CD4-positive, alpha-beta T cell treated with Interleukin-15 for 1 hour (primary cell): ENCODE results near the gene PRLR.
"Not testable (repeated sequence)": the region's sequence is repeated elsewhere in the genome, so short reads cannot be mapped to it uniquely, and the experiment has no call there.

Experiments
- DNase-seq: peaks from one replicate; pipeline ENCODE4 v3.0.0-alpha.2; 2020

PRLR gene

DNA sequence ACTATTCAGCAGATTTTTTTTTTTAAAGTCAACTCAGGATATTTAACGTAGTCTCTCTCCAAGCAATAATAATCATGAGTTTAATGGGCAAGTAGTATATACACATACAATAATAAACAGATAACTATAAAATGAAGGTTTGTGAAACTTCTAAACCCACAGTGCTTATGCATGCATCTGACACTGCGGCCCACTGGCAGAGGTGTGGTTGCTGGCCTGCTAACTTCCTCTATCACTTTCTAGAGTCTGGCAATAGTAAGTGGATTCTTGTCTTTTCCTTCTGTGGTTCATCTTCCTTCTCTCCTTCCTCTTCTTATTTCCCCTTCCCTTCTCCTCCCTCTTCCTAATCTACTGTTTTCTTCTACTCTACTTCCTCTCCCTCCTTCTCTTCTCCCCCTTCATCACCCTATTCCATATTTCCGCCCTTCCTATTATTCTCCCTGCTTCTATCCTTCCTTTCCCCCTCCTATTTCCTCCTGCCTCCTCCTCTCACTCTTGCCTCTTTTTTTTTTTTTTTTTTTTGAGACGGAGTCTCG, 164.0 kb downstream of the PRLR start:
- no peak for DNase-seq

DNA sequence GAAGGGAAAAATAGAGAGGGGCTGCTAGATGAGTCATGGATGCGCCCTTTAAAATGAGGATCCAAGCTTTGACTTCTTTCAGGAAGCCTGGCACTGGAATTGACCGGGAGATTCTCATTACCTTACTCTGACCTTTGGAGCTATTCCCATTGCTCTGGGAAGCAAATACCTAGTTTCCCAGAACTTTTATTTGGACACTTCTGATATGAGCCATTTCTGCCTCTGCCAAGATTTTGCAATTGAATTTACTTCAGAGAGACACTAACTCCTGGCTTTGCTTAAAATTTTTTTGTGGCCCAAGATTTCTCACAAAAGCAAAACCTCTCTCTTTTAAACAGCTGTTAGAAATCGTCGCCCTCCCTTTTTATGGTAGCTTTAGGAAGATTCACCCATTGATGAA, 166.9 kb downstream of the PRLR start:
- no peak for DNase-seq

DNA sequence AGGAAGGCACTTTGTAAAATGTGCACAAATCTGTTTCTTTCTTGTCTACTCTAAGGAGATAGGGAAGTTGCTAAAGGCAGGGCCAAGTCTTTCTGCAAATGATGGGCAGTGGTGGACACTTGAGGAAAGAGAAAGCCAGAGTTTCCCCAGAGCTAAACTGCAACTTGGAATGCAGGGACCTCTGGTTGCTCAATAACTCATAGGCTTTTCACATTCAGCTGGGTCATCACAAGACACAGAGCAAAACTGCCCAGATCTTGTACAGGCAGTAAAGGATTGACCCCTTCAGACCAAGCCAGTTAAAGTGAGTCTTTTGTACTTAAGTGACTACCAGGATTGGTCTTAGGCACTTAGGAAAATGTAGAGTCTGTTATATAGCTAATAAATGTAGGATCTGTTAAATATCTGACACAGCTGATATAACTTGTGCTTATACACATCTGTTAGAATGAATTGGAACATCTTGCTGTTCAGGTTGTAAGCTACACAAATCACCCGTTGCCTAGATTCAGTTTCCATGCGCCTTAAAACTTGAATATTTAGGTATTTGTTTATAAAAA, 169.0 kb downstream of the PRLR start:
- no peak for DNase-seq

DNA sequence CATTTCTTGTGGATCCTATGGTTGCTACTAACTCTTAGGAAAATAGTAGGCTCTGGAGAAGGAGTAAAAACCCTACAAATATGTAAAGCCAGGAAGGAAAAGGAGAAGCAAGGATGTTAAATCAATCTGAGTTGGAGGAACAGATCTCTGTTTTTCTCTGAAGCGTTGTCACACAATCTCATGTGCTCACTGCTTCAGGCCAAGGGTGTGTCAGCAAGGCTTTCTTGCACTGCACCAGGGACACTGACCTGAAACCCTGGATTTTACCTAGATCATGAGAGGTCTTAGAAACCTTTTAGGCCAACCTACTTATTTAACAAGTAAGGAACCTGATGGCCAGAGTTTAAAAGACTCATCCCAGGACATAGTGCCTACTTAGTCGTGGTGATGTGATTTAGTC, 170.1 kb downstream of the PRLR start:
- no peak for DNase-seq

DNA sequence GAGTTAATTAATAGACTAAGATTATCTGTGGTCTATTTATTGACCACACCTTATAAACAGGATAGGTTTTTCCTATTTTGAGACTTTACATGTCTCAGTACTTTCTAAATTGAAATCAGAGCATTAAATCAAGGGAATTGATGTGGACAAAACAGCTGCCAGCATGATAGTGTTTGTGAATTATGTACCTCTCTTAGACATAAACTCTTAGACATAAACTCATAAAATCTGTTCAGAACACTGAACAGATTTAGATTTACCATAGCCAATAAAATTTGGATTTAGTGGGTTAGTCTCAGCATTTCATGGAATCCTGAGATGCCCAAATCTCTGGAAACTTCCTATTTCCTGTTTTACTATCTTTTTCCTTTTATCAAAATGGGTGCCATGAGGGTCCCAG, 171.0 kb downstream of the PRLR start:
- no peak for DNase-seq

DNA sequence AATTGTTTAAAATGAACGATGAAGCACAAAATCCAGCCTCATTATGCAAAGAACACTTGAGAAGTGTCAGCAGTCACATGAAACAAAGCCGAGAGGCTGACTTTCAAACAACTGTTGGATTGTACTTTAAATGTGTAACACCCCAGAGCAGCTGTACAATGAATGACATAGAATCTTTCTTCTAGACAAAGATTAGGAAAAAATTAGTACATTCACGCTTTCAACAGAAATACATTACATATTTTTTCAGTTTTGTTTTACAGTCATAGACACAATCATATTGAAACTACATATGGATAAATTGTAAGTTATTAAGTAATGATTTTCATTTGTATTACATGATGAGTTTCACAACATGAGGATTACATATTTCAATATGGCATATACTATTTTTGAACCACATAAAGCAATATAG, 171.9 kb downstream of the PRLR start:
- no peak for DNase-seq

DNA sequence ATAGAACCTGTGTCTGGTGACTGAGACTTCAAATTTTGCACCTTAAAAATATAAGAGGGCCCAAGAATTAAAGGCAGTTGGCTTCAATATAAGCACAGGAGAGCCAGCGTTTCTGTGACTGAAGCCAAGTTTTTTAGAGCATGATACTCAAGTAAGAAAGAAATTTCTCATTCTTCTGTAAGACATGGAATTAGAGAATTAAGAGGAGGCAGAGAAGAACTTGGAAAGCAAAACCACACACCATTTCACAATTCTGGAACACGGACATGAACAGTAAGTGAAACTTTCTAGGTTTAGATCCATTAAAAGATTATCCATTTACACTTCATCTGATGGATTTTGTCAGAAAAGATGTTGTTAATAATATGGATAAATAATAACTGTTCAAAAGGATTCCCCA, 173.6 kb downstream of the PRLR start:
- DNase-seq = no peak

DNA sequence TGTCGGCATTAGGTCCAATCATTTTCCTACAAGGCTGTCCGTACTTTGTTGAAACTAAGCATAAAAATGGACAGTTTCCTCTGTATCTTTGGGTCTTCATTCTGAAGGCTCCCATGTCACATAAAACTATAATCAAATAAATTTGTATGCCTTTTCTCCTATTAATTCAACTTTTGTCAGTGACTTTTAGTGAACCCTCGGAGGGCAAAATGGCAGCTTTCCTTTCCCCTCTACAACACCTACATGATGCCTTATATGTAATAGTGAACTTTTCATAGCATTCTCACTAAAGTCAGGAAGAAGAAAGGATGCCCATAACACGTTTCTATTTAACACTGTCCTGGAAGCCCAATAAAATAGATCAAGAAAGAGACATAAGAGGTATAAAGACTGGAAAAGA, 177.4 kb downstream of the PRLR start:
- DNase-seq = no peak

DNA sequence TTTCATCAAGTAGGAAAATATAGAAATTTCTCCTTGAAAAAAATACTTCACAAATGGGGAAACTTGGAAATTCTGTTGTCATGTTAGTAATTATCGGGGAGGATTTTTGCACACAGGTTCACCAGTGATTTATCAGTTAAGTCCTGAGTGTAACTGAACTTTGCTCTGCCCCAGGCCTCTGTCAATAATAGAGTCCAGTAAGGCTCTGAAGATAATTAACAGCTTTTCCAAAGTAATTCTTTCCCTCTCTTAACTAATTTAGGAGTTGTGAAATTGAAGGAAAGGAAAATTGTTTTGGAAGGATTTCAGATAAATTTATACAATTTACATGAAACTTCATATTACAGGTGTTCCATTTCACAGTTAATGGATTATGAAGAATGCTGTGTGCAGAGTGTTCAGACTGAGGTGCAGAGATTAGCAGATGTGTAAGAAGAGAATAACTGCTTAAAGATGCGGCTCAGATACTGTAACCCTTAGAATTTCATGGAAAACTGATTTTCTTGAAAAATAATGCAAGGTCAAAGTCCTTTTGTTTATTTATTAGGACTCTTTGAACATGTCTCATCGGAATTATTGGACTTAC, 179.7 kb downstream of the PRLR start:
- DNase-seq = no peak

DNA sequence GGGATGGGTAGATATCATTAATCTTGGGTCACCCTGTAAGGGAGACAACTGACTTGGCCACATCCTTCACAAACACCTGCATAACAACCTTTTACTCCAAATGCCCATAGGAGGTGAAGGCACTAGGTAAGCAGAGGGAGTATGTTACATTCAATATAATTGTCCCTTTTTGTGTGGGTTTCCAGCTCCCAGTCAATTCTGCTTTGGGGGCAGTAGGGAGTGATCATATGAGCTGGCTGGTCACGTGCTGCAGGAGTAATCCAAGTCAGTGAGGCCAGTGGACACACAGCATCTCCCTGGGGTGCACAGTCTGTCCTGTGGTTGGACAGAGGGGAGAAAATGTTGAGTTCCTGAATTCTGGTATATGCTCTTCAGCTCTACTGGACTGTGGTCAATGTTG, 181.4 kb downstream of the PRLR start:
- no peak for DNase-seq

DNA sequence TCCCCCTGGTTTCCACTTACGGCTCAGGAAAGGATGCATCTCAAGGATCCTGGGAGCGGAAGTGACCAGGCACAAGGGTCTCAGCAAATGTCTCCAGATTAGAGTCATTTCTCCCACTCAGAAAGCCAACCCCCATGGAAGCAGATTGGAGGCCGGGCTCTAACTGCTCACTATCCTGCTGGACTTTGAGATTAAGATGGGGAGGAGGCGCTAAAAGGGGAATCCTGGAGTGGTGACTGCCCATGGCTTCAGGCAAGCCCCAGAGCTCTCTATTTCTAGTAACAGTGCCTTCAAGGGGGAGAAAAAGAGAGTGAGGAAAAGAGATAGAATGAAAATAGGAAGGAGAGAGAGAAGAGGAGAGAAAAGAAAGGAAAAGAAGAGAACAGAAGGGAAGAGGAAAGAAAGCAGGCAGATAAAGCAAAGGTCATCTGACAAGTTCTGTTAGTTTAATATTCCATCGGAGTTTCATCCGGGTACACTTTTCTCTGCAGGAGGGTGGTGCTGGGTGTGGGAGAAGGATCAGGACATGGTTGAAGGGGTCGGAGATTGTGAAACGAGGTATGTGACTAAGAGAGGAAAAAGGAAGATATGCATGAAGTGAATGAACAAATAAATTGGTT, 182.4 kb downstream of the PRLR start, which contains the start of gene AGXT2:
TSS of gene AGXT2 (minus strand) at position 165 of the 620 bp plus-strand sequence. CDS start at position 108, 57 bp downstream.
- no peak for DNase-seq

DNA sequence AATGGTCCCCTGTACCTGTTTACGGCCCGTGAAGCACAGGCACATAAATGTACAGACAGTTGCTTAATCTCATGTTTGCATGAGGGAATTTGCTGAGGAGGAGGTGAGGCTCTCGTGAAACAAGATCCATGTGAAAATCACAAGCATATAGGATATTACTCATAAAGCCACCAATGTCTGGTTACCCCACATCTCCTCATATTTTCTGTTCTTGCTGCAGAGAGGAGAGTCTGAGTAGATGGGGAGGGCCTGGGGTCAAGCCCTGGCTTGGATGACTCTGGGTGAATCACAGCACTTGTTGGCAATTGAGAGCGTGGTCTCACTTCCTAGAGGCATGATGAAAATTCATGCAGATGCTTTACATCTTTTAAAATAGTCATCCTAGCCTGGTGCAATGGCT, 183.5 kb downstream of the PRLR start:
- no peak for DNase-seq

DNA sequence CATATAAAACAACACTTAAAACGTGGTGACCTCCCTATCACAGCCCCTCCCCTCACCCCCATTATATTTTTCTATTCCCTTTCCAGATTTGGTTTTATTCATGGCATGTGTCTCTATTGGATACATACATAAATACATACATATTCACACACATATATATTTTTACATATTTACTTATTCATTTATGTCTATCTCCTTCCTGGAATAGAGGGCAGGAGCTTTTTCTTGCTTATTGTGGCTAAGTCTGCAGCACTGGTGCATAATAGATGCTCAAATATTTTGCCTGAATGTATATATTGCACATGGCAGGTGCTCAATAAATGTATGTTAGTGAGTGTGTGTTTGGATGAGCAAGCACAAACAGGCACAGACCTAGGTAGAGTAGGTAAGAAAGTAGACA, 185.0 kb downstream of the PRLR start:
- no peak for DNase-seq

DNA sequence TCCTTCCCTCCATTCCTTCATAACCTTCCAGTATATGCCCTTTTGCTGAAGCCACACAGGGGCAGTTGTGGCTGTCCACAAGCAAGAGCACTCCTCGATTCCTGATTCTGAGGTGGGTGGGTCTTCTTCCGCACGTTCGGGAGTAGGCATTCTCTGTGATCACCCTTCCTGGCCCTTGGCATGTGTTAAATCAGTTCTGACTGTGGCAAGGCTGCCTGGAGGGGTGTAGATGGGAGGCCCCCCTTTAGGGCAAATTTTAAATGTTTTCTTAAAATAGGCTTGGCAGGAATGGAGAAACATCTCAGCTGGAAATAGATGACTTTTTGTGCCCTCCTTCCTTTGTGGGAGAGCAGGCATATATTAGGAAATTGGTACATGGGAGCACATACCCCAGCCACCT, 185.6 kb downstream of the PRLR start:
- DNase-seq = no peak

DNA sequence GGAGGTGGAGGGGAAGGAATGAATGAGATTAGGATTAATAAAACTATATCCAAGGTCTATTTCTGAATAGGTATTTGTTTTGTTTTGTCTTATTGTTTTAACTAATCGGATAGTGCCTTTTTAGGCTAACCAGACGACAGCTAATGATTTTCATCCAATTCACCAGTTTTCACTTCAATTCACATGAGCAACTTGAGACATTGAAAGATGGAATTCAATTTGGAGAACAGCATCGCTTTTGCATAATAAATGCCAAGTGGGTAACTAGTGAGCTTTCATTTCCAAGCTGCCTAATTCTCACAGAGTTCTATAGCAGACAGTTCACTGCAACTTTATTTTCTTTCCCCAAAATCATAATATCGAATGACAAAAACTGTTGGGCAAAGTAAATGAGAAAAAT, 187.5 kb downstream of the PRLR start:
- DNase-seq = no peak

DNA sequence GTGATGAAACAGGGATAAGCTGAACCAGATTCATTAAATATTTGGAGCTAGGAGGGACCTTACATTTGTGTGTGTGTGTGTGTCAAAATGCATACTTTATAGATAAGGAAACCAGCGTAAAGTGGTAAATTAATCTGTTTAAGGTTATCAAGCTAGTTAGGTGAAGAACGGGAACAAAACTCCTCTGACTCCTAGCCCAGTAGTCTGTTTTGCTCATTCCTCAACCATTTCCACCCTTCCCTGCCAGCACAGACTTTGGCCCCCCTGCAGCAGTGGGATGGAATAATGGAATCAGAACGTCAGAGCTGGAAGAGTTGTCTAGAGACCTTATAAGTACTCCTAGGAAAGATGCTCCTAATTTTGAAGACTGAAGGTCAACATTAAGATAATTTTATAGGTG, 189.0 kb downstream of the PRLR start:
- DNase-seq = no peak

DNA sequence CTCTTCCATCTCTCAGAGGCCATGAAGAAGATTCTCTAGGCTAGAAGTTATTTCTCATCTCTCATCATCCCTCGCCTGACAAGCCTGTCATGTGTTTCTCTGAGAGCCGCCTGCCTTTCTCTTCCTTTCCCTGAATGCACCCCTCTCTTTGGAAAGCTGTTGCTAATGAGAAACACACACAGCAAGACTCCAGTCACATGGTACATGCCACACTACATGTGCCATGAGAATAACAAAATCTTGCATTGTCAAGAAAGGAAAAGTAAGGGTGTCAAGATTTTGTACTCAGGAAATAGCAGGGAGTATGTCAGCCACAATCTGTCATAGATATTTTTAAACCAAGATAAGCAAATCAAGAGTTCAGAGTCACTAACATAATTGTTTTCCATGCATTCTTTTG, 191.4 kb downstream of the PRLR start:
- no peak for DNase-seq

DNA sequence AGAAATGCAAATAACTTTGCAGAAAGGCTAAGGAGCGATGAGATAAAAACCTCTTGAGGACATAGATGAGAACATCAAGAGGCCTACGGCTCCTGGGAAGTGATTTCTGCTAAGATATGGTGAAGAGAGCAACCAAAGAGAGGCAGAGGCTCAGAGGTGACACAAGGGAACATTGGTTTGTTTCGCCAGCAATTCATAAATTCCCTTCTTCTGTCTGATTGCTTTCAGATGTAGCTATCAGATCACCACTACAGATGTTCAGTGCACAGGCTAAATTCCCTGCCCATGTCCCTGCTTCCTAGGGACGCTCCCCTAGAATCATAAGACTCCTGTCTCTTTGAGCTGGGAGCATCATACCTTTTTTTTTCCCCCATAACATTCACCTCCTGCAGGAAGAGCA, 193.8 kb downstream of the PRLR start:
- DNase-seq = no peak

DNA sequence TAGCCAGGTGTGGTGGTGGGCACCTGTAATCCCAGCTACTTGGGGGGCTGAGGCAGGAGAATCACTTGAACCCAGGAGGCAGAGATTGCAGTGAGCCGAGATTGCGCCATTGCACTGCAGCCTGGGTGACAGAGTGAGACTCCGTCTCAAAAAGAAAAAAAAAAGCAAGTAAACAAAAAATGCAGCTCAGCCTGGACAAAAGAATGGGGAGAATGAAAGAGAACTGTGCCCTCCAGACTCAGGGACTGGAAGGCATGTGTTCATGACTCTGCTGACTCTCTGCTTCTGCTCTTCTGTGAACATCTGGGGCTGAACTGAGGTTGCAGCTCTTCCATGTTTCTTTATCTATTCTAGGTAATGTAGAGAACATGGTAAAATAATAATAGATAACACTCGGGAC, 194.4 kb downstream of the PRLR start:
- not testable (repeated sequence) for DNase-seq

DNA sequence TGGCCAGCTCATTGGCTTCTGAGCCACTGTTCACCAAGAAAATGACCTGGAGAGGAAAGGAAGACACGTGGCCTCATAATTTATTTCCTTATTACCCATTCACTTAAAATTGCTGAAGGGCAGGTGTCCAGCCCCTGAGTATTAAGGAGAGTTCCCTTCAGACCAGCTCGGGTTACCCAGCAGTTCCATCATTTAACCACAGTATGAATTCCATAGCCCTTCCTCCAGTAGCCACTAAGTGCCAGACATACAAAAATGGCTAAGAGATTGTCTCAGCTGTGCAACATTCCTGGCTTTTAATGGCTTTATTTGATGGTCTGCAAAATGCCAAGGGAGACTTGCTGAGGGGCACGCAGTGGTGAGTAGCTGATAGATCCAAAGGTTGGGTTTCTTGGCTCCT, 195.0 kb downstream of the PRLR start:
- no peak for DNase-seq

DNA sequence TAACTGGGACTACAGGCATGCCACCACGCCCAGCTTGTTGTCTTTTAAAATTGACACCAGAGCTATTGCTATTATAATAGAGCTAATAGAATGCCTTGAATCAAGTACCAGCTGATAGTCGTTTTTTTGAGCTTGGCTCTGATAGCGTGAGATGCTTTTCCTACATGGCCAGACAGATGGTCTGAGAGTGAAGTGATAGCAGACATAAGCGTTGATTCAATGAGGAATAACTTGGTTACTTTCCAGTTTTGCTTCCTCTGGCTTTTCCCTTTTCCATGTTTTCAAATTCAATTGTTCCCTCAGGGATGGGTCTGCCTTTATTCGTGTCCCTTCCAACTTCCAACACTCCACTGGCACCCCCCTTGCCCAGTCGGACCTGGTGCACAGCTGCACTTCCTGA, 197.9 kb downstream of the PRLR start:
- DNase-seq = no peak

DNA sequence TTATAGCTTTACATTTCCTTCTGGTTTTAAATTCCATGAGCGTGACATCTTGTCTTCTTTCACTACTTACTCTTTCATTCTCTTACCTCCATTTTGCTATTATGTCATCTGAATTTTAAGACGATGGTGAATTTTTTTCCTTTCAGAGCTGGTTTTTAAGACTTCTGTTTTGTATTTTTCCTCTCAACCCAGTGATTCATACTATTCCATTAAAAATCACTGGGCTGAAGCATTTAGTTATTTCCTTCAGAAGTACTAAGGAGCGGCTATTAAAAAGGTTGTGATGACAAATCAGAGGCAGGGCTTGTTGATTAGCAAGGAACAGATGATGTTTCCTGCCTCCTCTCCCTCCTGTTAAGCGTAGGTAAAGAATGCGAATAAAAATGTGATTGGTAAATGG, 199.0 kb downstream of the PRLR start:
- no peak for DNase-seq

DNA sequence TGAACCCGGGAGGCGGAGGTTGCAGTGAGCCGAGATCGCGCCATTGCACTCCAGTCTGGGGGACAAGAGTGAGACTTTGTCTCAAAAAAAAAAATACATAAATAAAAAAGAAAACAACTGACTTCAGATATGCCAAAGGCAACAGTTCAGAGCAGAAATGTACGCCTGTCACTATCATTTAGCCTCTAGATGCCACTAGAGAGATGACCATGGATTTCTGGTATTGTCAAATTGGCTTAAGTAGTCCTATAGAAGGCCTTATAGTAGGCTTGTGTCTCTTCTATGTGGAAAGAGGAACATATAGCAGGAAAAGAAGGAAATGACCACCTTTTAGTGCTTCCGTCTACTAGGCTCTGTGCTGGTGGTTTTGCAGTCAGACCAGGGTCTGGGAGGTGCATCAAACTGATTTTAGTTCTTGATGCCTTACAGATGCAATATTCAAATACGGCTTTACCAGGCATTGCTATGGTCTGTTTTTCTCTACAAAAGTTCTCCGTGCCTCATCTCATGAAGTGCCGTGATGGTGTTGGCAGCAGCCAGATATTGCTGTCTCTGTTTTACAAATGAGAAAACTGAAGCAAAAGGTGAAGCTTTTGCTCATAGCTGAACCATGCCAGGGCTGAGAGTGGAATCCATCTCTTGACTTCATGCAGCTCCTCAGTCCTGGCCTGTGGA, 199.7 kb downstream of the PRLR start:
- DNase-seq = no peak

DNA sequence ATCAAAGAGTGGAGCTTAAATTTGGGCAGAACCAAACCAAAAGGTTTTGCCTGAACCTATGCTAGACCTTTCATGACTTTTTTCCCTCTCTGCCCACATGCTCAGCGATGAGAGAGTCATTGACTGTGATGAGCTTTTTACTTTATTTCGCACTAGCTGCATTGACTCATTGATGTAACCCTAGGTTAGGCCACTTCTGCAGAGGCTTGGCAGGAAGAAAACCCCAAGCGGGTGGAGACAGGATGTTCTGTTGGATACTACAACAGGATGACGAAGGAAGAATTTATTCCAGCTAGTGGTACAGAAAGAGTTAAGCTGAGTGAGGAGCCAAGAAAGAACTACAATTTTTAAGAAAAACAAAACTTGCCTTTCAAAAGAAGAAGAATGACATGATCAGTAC, 201.0 kb downstream of the PRLR start:
- DNase-seq = no peak
